K562 (cell line): ENCODE measurements around the gene VWA7. TPM values are rescaled to one million over a fixed set of nuclear protein-coding genes. Genes with fewer than 3 reads are reported as not detected.
A peak's percentile ranks its signal among the peaks of the same experiment; 100 is the strongest.

Experiments
- ATAC-seq: fragments of 200-7000 bp; cut with Tn5 transposase; 3 replicates; pipeline ENCODE4 v1.9.1; 2020; ENCODE audit warnings: moderate library complexity
- BruUV-seq: library from RNA; stranded (reverse); fragments of 400-500 nt; replicated peaks from 2 replicates; lab custom pipeline; 2021; lab: Mats Ljungman, UMichigan
- CTCF ChIA-PET: fragments of 300-600 bp; formaldehyde crosslinking; extraction: SDS; loops from one replicate; lab custom pipeline; 2021; ENCODE audit warnings: low intra/inter-chr PET ratio; lab: Yijun Ruan, JAX
- POLR2A ChIA-PET: fragments of 300-600, 350-650 bp; sonication (Branson Sonifier 250); formaldehyde crosslinking; extraction: SDS; loops from one replicate; lab custom pipeline; 2021; ENCODE audit warnings: antibody characterized with exemption, inconsistent platforms; lab: Yijun Ruan, JAX
- DNase-seq, 4 experiments: peaks; one replicate each; pipeline versions ENCODE4 v3.0.0 to v3.0.0-alpha.2; 2011 to 2018; ENCODE audit warnings: low spot score in 3 of 4, mixed read lengths in 3 of 4; ENCODE audit errors: extremely low read depth in 1 of 4
- FAIRE-seq: peaks from 2 replicates; lab custom pipeline; 2011; peaks lifted over from hg19 to GRCh38; lab: Jason Lieb, UNC
- H2AFZ ChIP-seq: 2 replicates; pipeline ENCODE4 v1.6.0; 2011; ENCODE audit warnings: low read depth, low read length, control low read depth, inconsistent platforms
- H3K27ac ChIP-seq: fragments of 200-600 bp; 3 replicates; pipeline ENCODE4 v1.8.0; 2011; ENCODE audit warnings: low read depth, mild to moderate bottlenecking, control low read depth, inconsistent platforms, low read length, moderate library complexity, mixed read lengths; ENCODE audit errors: extremely low read depth
- H3K27me3 ChIP-seq, 2 experiments: fragments of 300-600 bp in 1 of 2; 2 replicates in 1 of 2; 3 replicates in 1 of 2; pipeline versions ENCODE4 v1.6.0 to v1.8.0; 2011; ENCODE audit warnings: inconsistent platforms in 2 of 2, low read length in 2 of 2, mild to moderate bottlenecking in 1 of 2, mixed read lengths in 1 of 2, moderate library complexity in 1 of 2; ENCODE audit not compliant: control insufficient read depth in 2 of 2, insufficient read depth in 2 of 2
- H3K36me3 ChIP-seq: fragments of 300-600 bp; 3 replicates; pipeline ENCODE4 v1.8.0; 2011; ENCODE audit warnings: mild to moderate bottlenecking, low read length, inconsistent platforms; ENCODE audit not compliant: control insufficient read depth, insufficient read depth
- H3K4me1 ChIP-seq, 2 experiments: fragments of 200-600 bp in 1 of 2; replicated peaks in 1 of 2; 2 replicates in 1 of 2; 3 replicates in 1 of 2; pipeline versions ENCODE4 v1.5.1 to v1.8.0; 2011; ENCODE audit warnings: inconsistent platforms in 2 of 2, low read length in 2 of 2, mild to moderate bottlenecking in 1 of 2, mixed read lengths in 1 of 2, moderate library complexity in 1 of 2; ENCODE audit not compliant: control insufficient read depth in 2 of 2, insufficient read depth in 2 of 2
- H3K4me2 ChIP-seq: 2 replicates; pipeline ENCODE4 v1.6.1; 2011; ENCODE audit warnings: low read length, control low read depth, inconsistent platforms, mixed read lengths; ENCODE audit not compliant: insufficient read depth
- H3K4me3 ChIP-seq: fragments of 200-600 bp; sonication (generic), shearing (Covaris generic); 2 replicates; pipeline ENCODE4 v1.5.1; 2016; ENCODE audit warnings: control low read depth, inconsistent platforms
- H3K79me2 ChIP-seq: fragments of 200-600 bp; 3 replicates; pipeline ENCODE4 v1.8.0; 2011; ENCODE audit warnings: low read length, inconsistent platforms; ENCODE audit not compliant: control insufficient read depth, insufficient read depth
- H3K9ac ChIP-seq, 2 experiments: 2 replicates each; pipeline versions ENCODE4 v1.6.0 to v1.6.1; 2011; ENCODE audit warnings: low read depth in 2 of 2, low read length in 2 of 2, control low read depth in 1 of 2, inconsistent platforms in 1 of 2, mild to moderate bottlenecking in 1 of 2, mixed read lengths in 1 of 2; ENCODE audit not compliant: insufficient read depth in 1 of 2
- H3K9me1 ChIP-seq: one replicate; pipeline ENCODE4 v1.6.0; 2011; ENCODE audit warnings: inconsistent platforms, mild to moderate bottlenecking, low read length, moderate library complexity; ENCODE audit not compliant: control insufficient read depth, insufficient read depth
- H3K9me3 ChIP-seq: replicated peaks from 2 replicates; pipeline ENCODE4 v1.5.1; 2011; ENCODE audit warnings: low read depth, low read length, inconsistent platforms; ENCODE audit not compliant: control insufficient read depth, insufficient read depth
- H4K20me1 ChIP-seq: replicated peaks from 2 replicates; pipeline ENCODE4 v1.6.1; 2011; ENCODE audit warnings: low read length, inconsistent platforms, mixed read lengths; ENCODE audit not compliant: control insufficient read depth, insufficient read depth
- DLX4 ChIP-seq: fragments of 250-450 bp; sonication (Bioruptor Pico); IDR thresholded peaks from 2 replicates; pipeline ENCODE4 v1.6.1; 2021; ENCODE audit warnings: mild to moderate bottlenecking
- FOXJ3 ChIP-seq: sonication (generic); formaldehyde crosslinking; IDR thresholded peaks from 2 replicates; pipeline ENCODE4 v1.4.0; 2020; ENCODE audit warnings: mild to moderate bottlenecking, missing genetic modification reagents
- FOXP4 ChIP-seq: sonication (generic); formaldehyde crosslinking; IDR thresholded peaks from 2 replicates; pipeline ENCODE4 v1.8.0; 2022; ENCODE audit warnings: mild to moderate bottlenecking, missing genetic modification reagents, borderline replicate concordance
- MECOM ChIP-seq: fragments of 250-450 bp; sonication (Bioruptor Pico); IDR thresholded peaks from 2 replicates; pipeline ENCODE4 v1.8.0; 2022; ENCODE audit warnings: inconsistent platforms
- MYNN ChIP-seq, 2 experiments: sonication (generic); formaldehyde crosslinking in 1 of 2; IDR thresholded peaks; 2 replicates each; pipeline versions ENCODE4 v1.5.0 to v1.6.1; 2016 to 2020; ENCODE audit warnings: antibody characterized with exemption in 1 of 2, missing genetic modification reagents in 1 of 2
- POLR2A ChIP-seq: fragments of 450-650 bp; conservative IDR thresholded peaks from 2 replicates; pipeline ENCODE4 v1.6.1; 2016
- SREBF2 ChIP-seq: sonication (generic); formaldehyde crosslinking; IDR thresholded peaks from 2 replicates; pipeline ENCODE4 v1.4.0; 2020; ENCODE audit warnings: mild to moderate bottlenecking, missing genetic modification reagents
- TEAD1 ChIP-seq, 2 experiments: fragments of 450-650 bp in 1 of 2; sonication (generic) in 1 of 2; formaldehyde crosslinking; IDR thresholded peaks; 2 replicates each; pipeline versions ENCODE4 v1.4.0 to v1.8.0; 2020 to 2022; ENCODE audit warnings: mild to moderate bottlenecking in 2 of 2, missing genetic modification reagents in 1 of 2
- USF1 ChIP-seq: sonication (generic); formaldehyde crosslinking; IDR thresholded peaks from 2 replicates; pipeline ENCODE4 v1.9.0; 2022; ENCODE audit warnings: mild to moderate bottlenecking, missing genetic modification reagents
- ZBTB11 ChIP-seq, 3 experiments: fragments of 200-800 bp in 1 of 3; fragments of 250-450 bp in 1 of 3; fragments of 450-650 bp in 1 of 3; sonication (Bioruptor Pico) in 1 of 3; sonication (Bioruptor generic) in 1 of 3; formaldehyde crosslinking in 1 of 3; IDR thresholded peaks; 2 replicates each; pipeline versions ENCODE4 v1.6.1 to v1.8.0; 2016 to 2022; ENCODE audit warnings: mild to moderate bottlenecking in 2 of 3, missing genetic modification characterization in 2 of 3, missing compliant biosample characterization in 1 of 3, moderate library complexity in 1 of 3
- ZBTB43 ChIP-seq: sonication (generic); formaldehyde crosslinking; IDR thresholded peaks from 2 replicates; pipeline ENCODE4 v1.8.0; 2023; ENCODE audit warnings: mild to moderate bottlenecking, missing genetic modification reagents
- ZBTB8A ChIP-seq: fragments of 450-650 bp; IDR thresholded peaks from 2 replicates; pipeline ENCODE4 v1.6.1; 2018; ENCODE audit warnings: mild to moderate bottlenecking, moderate library complexity; ENCODE audit not compliant: partially characterized antibody
- WGBS: fragments of 100-300 bp; shearing (Covaris generic); methylation state at CpG from one replicate; pipeline ENCODE4 v1.1.6; 2016; ENCODE audit warnings: low coverage, mixed read lengths; ENCODE audit not compliant: insufficient coverage; ENCODE audit errors: missing lambda C conversion rate; 5-methylcytosine and 5-hydroxymethylcytosine counted together
- in situ Hi-C: fragments of 300-500 bp; cut with MboI; formaldehyde crosslinking; loops from 4 replicates; pipeline ENCODE4 v1.15.0; 2018; ENCODE audit warnings: inconsistent platforms, mixed read lengths
- intact Hi-C: fragments of 100-400 bp; cut with micrococcal nuclease; formaldehyde crosslinking; loops from 2 replicates; pipeline ENCODE4 v1.14.2; 2022
- polyA plus RNA-seq, 8 experiments: library from polyadenylated mRNA; depleted of rRNA in 4 of 8; stranded (reverse) in 5 of 8; unstranded in 3 of 8; fragments of >200 nt; fragmentation: Nextera tagmentation in 2 of 8; fragmentation: Illumina TruSeq in 1 of 8; extraction: Ambion mirVana in 2 of 8; extraction: Trizol in 1 of 8; gene quantifications; 2 replicates each; pipeline versions ENCODE4 v1.2.1 to v1.2.3, GENCODE V29; 2011 to 2014; ENCODE audit warnings: inconsistent platforms in 1 of 8, missing spikeins in 1 of 8
- total RNA-seq, 7 experiments: library from RNA; depleted of rRNA in 6 of 7; stranded (reverse); fragments of >200 nt in 6 of 7; fragmentation: Illumina TruSeq in 2 of 7; extraction: Trizol in 2 of 7; gene quantifications; 2 replicates each; pipeline versions ENCODE4 v1.2.1 to v1.2.3, GENCODE V29; 2011 to 2021; ENCODE audit warnings: low replicate concordance in 1 of 7

Gene VWA7
- total and polyA plus RNA-seq, 9 of the 15 experiments (the other 6 are each of a cell fraction or from before 2014, with no cell fraction given), result 0.18 to 2.9 (median 0.95) TPM

GRCh38 chr6:31782126-31782855 lies 5.2 kb upstream of the VWA7 start:
- in situ Hi-C loops (no loop called here), intact Hi-C loops (no loop called here)
- Histone ChIP-seq H3K36me3 (peaks cover 98% of the 10 kb centered on the region; the same call in 2 of the 3 replicates), H3K9ac (peak overlapping the region in 1 of 2 experiments; percentile 40; a peak in 1 of 4 replicates), H3K9me1 (no peaks in the 10 kb centered on the region), H4K20me1 (no peaks in the 10 kb centered on the region), H3K4me3 (no peak overlapping the region), H3K4me2 (no peak overlapping the region), H3K27me3 (no peaks in the 10 kb centered on the region), H3K4me1 (peaks cover 12 to 50% of the 10 kb centered on the region in 2 experiments), H3K9me3 (no peaks in the 10 kb centered on the region), H3K27ac (no peak overlapping the region), H2AFZ (no peak overlapping the region), H3K79me2 (no peaks in the 10 kb centered on the region)
- ATAC-seq, result no peak
- CTCF ChIA-PET, result no interaction called here
- WGBS, result 94% methylated on average over 32 of the region's 32 CpGs
- POLR2A ChIA-PET, result interaction anchor here (0.9 to 5.5 kb wide), 3 partner anchors 8 to 48 kb away, joined by 3 to 47 read pairs (median 3); no protein-coding TSS in a partner anchor
- FAIRE-seq, result no peak
- TSS peak; percentile 35 for BruUV-seq
- DNase-seq, result no peak
- TF ChIP-seq MYNN (IDR thresholded peaks at IDR 0.05), result 0 out of 2 replicates have a peak, but pooled peaks have one; percentile 29
- no peak for TF ChIP-seq MYNN (CRISPR knock-in tag; IDR thresholded peaks at IDR 0.05)
- TF ChIP-seq TEAD1 (CRISPR knock-in tag; IDR thresholded peaks at IDR 0.05), result no peak
- TF ChIP-seq POLR2A, result peak; percentile 46
- TF ChIP-seq SREBF2 (CRISPR knock-in tag), result no peak
- peak; percentile 57; the same call in 1 of the 2 replicates for TF ChIP-seq FOXP4 (CRISPR knock-in tag)
- TF ChIP-seq MECOM (CRISPR knock-in tag), result no peak
- TF ChIP-seq ZBTB11 (CRISPR knock-in tag; IDR thresholded peaks at IDR 0.05), result no peak
- TF ChIP-seq ZBTB8A, result no peak
- TF ChIP-seq USF1, result peak; percentile 32; the same call in 1 of the 2 replicates
- TF ChIP-seq DLX4 (CRISPR knock-in tag), result no peak
- TF ChIP-seq FOXJ3, result no peak
- no peak for TF ChIP-seq ZBTB43
